DND-41 (cell line): ENCODE data around the gene ADH4.

ENCODE experiments used
- CTCF ChIP-seq: IDR thresholded peaks from 2 replicates; pipeline ENCODE4 v1.5.1; 2012; ENCODE audit warnings: borderline replicate concordance, low read length, moderate library complexity, mild to moderate bottlenecking; ENCODE audit not compliant: poor library complexity, severe bottlenecking; ENCODE audit errors: extremely low read depth
- EZH2 ChIP-seq: IDR thresholded peaks from 3 replicates; pipeline ENCODE4 v1.6.1; 2012; ENCODE audit warnings: borderline replicate concordance, low read depth, mild to moderate bottlenecking, moderate library complexity, low read length, inconsistent platforms; ENCODE audit not compliant: severe bottlenecking

- no peak for TF ChIP-seq CTCF
- TF ChIP-seq EZH2 = no peak
Measured at GRCh38 chr4:99149426-99150019, 5.4 kb upstream of the ADH4 start.
